C4-2B (cell line): ENCODE data around the gene IGF2BP1.

Experiments used
- H3K27ac ChIP-seq: fragments of 450-650 bp; 2 replicates; pipeline ENCODE4 v1.5.1; 2017
- CTCF ChIP-seq: fragments of 450-650 bp; conservative IDR thresholded peaks from 2 replicates; pipeline ENCODE4 v1.5.1; 2017; ENCODE audit warnings: mild to moderate bottlenecking
- ZFX ChIP-seq: fragments of 450-650 bp; IDR thresholded peaks from 2 replicates; pipeline ENCODE4 v1.6.1; 2017

The IGF2BP1 gene

GRCh38 chr17:48992444-48992843 lies 4.7 kb upstream of the IGF2BP1 start:
- no peak for TF ChIP-seq CTCF
- no peak overlapping the region for H3K27ac ChIP-seq

- H3K27ac ChIP-seq = no peak overlapping the region
- TF ChIP-seq CTCF (no peak), ZFX (no peak)
These were observed 3.9 kb upstream of the IGF2BP1 start for GRCh38 chr17:48993305-48993704.

- no peak overlapping the region for H3K27ac ChIP-seq
- TF ChIP-seq ZFX = no peak
- TF ChIP-seq CTCF = no peak
These were observed 3.2 kb upstream of the IGF2BP1 start for GRCh38 chr17:48993951-48994350.

GRCh38 chr17:48994549-48995303 lies 2.5 kb upstream of the IGF2BP1 start:
- H3K27ac ChIP-seq = no peak overlapping the region
- no peak for TF ChIP-seq ZFX
- no peak for TF ChIP-seq CTCF

- H3K27ac ChIP-seq = no peak overlapping the region
- TF ChIP-seq CTCF = no peak
- TF ChIP-seq ZFX = no peak
These were observed 1.7 kb upstream of the IGF2BP1 start for GRCh38 chr17:48995304-48995973.

GRCh38 chr17:48995974-48996721 lies 1.0 kb upstream of the IGF2BP1 start:
- TF ChIP-seq CTCF (no peak), ZFX (no peak)
- no peak overlapping the region for H3K27ac ChIP-seq

GRCh38 chr17:48996722-48997102 lies 473 bp upstream of the IGF2BP1 start:
- H3K27ac ChIP-seq = no peak overlapping the region
- TF ChIP-seq CTCF (no peak), ZFX (no peak)
